Peyer's patch (tissue), 4 donors: ENCODE results near the gene RGS12.

Source experiments
- POLR2A ChIP-seq, 2 donors: fragments of 450-650 bp; IDR thresholded peaks; one replicate each; pipeline ENCODE4 v1.5.1; 2017; ENCODE audit warnings: antibody characterized with exemption in 2 of 2, mild to moderate bottlenecking in 2 of 2, moderate library complexity in 2 of 2
- TF ChIP-seq, protein P1 (sequence below), 6 experiments: fragments of 450-650 bp in 4 of 6; fragments of 200-600 bp in 2 of 6; sonication (generic) in 1 of 6; IDR thresholded peaks; one replicate each; pipeline ENCODE4 v1.5.1; 2017 to 2019; ENCODE audit warnings: antibody characterized with exemption in 6 of 6, mild to moderate bottlenecking in 3 of 6, moderate library complexity in 1 of 6

DNA sequence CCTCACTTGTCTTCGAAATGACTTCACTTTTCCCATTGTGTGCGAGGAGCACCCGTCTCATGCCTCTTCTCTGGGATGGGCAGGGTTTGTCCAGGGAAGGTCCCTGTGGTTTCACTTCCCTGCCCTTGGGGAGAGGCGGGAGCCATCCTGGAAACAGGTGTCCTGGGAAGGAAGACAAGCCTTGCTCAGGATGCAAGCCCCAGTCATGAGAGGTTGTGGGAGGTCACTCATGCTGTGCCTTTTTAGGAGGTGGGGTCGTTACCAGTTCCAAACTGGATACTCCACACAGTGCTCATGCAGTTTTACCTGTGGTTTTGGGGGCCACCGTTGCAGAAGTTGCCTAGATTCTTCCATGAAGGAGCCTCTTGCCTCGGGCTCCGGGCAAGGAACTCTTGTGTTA lies 3.8 kb downstream of the RGS12 start:
- TF ChIP-seq, protein P1, sequence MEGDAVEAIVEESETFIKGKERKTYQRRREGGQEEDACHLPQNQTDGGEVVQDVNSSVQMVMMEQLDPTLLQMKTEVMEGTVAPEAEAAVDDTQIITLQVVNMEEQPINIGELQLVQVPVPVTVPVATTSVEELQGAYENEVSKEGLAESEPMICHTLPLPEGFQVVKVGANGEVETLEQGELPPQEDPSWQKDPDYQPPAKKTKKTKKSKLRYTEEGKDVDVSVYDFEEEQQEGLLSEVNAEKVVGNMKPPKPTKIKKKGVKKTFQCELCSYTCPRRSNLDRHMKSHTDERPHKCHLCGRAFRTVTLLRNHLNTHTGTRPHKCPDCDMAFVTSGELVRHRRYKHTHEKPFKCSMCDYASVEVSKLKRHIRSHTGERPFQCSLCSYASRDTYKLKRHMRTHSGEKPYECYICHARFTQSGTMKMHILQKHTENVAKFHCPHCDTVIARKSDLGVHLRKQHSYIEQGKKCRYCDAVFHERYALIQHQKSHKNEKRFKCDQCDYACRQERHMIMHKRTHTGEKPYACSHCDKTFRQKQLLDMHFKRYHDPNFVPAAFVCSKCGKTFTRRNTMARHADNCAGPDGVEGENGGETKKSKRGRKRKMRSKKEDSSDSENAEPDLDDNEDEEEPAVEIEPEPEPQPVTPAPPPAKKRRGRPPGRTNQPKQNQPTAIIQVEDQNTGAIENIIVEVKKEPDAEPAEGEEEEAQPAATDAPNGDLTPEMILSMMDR (IDR thresholded peaks at IDR 0.05), result no peak
- TF ChIP-seq POLR2A (IDR thresholded peaks at IDR 0.05), result no peak
